Upper lobe of right lung (tissue), 1 donor: ENCODE measurements around the gene SSPN. TPM values are rescaled to one million over a fixed set of nuclear protein-coding genes. Genes with fewer than 3 reads are reported as not detected.
A peak's percentile ranks its signal among the peaks of the same experiment; 100 is the strongest.

ENCODE experiments used
- ATAC-seq: fragments of 200-7000 bp; cut with Tn5 transposase; one replicate; pipeline ENCODE4 v1.9.1; 2020; ENCODE audit warnings: mild to moderate bottlenecking, moderate library complexity
- DNase-seq: peaks from one replicate; pipeline ENCODE4 v3.0.0-alpha.2; 2020
- H3K27ac ChIP-seq: fragments of 200-600 bp; one replicate; pipeline ENCODE4 v1.8.0; 2022
- H3K27me3 ChIP-seq: fragments of 200-600 bp; one replicate; pipeline ENCODE4 v1.8.0; 2022; ENCODE audit warnings: mild to moderate bottlenecking
- H3K36me3 ChIP-seq: fragments of 200-600 bp; one replicate; pipeline ENCODE4 v1.8.0; 2022
- H3K4me1 ChIP-seq: fragments of 200-600 bp; one replicate; pipeline ENCODE4 v1.8.0; 2022
- H3K4me3 ChIP-seq: fragments of 200-600 bp; one replicate; pipeline ENCODE4 v1.8.0; 2022; ENCODE audit warnings: mild to moderate bottlenecking
- H3K9me3 ChIP-seq: fragments of 200-600 bp; one replicate; pipeline ENCODE4 v1.8.0; 2022
- intact Hi-C: fragments of 100-400 bp; cut with DNase I; formaldehyde crosslinking; loops from one replicate; pipeline ENCODE4 v1.11.0; 2022
- total RNA-seq: library from RNA; stranded (reverse); fragmentation: NEBNext Ultra II Directional; extraction: Animal tissue kit (Norgen Biotek cat#: 25700); gene quantifications from one replicate; pipeline ENCODE4 v1.2.1, GENCODE V29; 2021
- TF ChIP-seq, protein P1 (sequence below): fragments of 200-600 bp; IDR thresholded peaks from one replicate; pipeline ENCODE4 v1.8.0; 2022; ENCODE audit warnings: antibody characterized with exemption
- donor health status: DM: no; HTN: yes; CAD: no; lungs with severe emphysema.

Gene SSPN
- total RNA-seq, 1 donor from 2014 or later = 15.6 TPM

DNA sequence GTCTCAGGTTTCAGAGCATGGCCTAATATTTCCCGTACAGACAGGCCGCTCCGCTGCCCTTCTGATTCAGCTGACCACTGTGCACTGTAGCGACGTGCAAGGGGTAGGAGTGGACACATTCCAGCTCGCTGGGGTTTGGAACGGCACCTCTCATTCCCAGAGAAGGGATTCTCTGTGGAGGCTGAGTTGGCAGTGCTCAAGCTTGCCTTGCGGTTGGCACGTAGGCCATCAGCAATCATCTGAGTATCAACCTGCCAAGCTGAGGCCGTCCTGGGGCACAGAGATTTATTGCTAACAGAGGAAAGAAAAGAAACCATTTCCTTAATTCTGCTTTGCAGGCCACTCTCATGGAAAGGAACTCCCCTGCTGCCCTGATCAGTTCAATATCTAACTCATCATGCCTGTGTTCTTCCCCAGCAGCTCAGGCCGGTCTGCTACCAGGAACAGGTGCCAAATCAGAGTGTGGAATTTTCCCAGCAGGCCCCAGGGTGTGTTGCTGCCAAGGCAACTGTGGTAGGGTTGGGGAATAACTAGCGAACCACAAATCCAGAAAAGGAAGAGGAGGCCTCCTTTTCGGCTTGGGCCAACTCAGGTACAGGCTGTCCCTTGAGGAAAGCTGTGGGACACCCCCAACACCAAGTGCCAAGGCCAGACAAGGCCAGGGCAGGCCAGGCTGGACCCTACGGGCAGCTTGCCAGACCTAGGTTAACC lies 92.5 kb downstream of the SSPN start:
- H3K27ac ChIP-seq = no peak overlapping the region
- no peak overlapping the region for H3K4me3 ChIP-seq
- no peaks in the 10 kb centered on the region for H3K27me3 ChIP-seq
- intact Hi-C loops = no loop called here
- peaks cover 6% of the 10 kb centered on the region for H3K4me1 ChIP-seq
- no peak for DNase-seq
- no peaks in the 10 kb centered on the region for H3K9me3 ChIP-seq
- TF ChIP-seq, protein P1, sequence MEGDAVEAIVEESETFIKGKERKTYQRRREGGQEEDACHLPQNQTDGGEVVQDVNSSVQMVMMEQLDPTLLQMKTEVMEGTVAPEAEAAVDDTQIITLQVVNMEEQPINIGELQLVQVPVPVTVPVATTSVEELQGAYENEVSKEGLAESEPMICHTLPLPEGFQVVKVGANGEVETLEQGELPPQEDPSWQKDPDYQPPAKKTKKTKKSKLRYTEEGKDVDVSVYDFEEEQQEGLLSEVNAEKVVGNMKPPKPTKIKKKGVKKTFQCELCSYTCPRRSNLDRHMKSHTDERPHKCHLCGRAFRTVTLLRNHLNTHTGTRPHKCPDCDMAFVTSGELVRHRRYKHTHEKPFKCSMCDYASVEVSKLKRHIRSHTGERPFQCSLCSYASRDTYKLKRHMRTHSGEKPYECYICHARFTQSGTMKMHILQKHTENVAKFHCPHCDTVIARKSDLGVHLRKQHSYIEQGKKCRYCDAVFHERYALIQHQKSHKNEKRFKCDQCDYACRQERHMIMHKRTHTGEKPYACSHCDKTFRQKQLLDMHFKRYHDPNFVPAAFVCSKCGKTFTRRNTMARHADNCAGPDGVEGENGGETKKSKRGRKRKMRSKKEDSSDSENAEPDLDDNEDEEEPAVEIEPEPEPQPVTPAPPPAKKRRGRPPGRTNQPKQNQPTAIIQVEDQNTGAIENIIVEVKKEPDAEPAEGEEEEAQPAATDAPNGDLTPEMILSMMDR = no peak
- no peaks in the 10 kb centered on the region for H3K36me3 ChIP-seq
- ATAC-seq = peak; percentile 24

DNA sequence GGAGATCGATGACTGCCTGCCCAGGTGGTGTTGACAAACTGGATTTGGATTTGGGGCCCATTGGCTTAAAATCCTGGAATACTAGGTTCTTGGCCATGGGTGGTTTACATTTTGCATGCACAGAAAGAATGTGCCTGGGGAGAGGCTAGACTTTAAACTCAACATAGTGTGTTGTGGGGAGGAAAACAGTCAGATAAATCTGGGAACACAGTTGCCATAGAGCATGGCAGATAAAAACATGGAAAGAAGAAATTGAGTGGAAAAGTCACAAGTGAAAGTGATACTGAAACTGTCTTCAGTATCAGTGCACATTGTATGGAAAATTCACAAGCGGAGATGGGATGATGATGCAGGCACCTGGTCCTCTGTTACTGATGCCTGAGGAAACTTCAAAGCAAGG lies 95.2 kb downstream of the SSPN start:
- Histone ChIP-seq H3K9me3 (no peaks in the 10 kb centered on the region), H3K36me3 (no peaks in the 10 kb centered on the region), H3K4me3 (no peak overlapping the region), H3K27ac (no peak overlapping the region), H3K27me3 (no peaks in the 10 kb centered on the region), H3K4me1 (peaks cover 6% of the 10 kb centered on the region)
- intact Hi-C loops = no loop called here
- ATAC-seq = no peak
- DNase-seq = no peak
- TF ChIP-seq, protein P1 = no peak

DNA sequence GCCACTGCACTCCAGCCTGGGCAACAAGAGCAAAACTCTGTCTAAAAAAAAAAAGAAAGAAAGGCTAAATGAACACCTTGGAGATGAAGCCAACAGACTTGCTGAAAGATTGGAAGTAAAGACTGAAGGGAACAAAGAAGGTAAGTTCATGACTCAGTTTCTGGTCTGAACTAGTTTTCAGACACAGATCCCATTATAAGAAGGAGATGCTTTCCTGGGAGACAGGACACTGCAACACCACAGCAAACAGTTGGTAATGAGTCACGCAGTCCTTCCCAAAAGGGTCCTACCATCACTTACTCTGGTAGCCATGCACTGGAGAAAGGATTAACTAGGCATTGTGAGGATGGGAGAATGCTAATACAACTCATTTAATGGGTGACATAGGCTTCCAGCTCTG lies 97.2 kb downstream of the SSPN start:
- no peaks in the 10 kb centered on the region for H3K27me3 ChIP-seq
- H3K9me3 ChIP-seq = no peaks in the 10 kb centered on the region
- H3K4me1 ChIP-seq = peaks cover 6% of the 10 kb centered on the region
- H3K4me3 ChIP-seq = no peak overlapping the region
- DNase-seq (no peak), ATAC-seq (no peak)
- TF ChIP-seq, protein P1 = no peak
- no peaks in the 10 kb centered on the region for H3K36me3 ChIP-seq
- H3K27ac ChIP-seq = no peak overlapping the region
- intact Hi-C loops = no loop called here

DNA sequence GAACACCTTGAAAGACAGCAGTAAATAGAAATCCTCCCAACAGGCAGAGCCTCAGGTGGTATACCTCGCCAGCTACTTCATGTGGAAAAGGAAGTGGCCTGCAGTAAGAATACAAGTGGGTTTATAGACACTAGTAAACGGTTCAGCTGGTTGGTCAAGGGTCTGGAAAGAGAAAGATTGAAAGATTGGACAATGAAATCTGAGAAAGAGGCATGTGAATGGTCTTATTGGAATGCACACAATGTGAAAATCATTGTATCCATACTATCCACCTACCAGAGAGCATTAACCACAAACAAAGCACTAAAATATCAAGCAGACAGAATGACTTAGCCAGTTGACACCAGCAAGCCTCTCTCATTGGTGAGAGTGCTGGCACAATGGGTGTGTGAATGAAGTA lies 98.2 kb downstream of the SSPN start:
- ATAC-seq (no peak), DNase-seq (no peak)
- no peaks in the 10 kb centered on the region for H3K36me3 ChIP-seq
- H3K9me3 ChIP-seq = no peaks in the 10 kb centered on the region
- TF ChIP-seq, protein P1 = no peak
- H3K27ac ChIP-seq = no peak overlapping the region
- intact Hi-C loops = no loop called here
- no peaks in the 10 kb centered on the region for H3K27me3 ChIP-seq
- peaks cover 4% of the 10 kb centered on the region for H3K4me1 ChIP-seq
- H3K4me3 ChIP-seq = no peak overlapping the region

DNA sequence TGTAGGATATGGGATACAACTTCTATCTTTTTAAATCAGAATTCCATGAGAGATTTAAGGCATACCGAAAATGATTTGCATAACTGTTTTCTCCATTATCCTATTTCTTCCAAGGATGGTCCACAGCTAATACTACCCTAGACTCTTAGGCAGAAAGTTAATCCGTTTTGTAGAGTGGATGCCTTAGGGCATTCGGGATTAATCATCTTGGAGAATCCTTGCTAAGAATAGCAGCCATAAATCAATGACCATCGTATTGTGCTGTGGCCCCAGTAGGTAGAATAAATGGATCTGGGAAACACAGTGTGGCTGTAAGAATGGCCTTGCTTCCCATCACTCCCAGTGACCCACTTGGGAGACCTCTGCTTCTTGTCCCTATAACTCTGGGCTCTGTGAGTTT lies 99.6 kb downstream of the SSPN start:
- TF ChIP-seq, protein P1 = no peak
- H3K4me1 ChIP-seq = peaks cover 7% of the 10 kb centered on the region
- intact Hi-C loops = no loop called here
- no peak overlapping the region for H3K4me3 ChIP-seq
- ATAC-seq (no peak), DNase-seq (no peak)
- H3K36me3 ChIP-seq = no peaks in the 10 kb centered on the region
- no peak overlapping the region for H3K27ac ChIP-seq
- H3K27me3 ChIP-seq = no peaks in the 10 kb centered on the region
- H3K9me3 ChIP-seq = no peaks in the 10 kb centered on the region
